Panc1 (cell line): ENCODE measurements around the gene GRID1.

Experiments
- CTCF ChIP-seq: fragments of 450-650 bp; IDR thresholded peaks from 2 replicates; pipeline ENCODE4 v1.5.1; 2017; ENCODE audit warnings: mild to moderate bottlenecking
- POLR2AphosphoS5 ChIP-seq: IDR thresholded peaks from 2 replicates; pipeline ENCODE4 v1.6.1; 2012; ENCODE audit warnings: mild to moderate bottlenecking, low read depth, low read length, moderate library complexity
- REST ChIP-seq, 2 experiments: IDR thresholded peaks; 2 replicates each; pipeline ENCODE4 v1.6.1; 2011 to 2012; ENCODE audit warnings: low read depth in 2 of 2, control low read depth in 1 of 2, low read length in 1 of 2, mild to moderate bottlenecking in 1 of 2, moderate library complexity in 1 of 2; ENCODE audit not compliant: insufficient read depth in 1 of 2
- TCF7L2 ChIP-seq: IDR thresholded peaks from 2 replicates; pipeline ENCODE4 v1.6.1; 2011; ENCODE audit warnings: mild to moderate bottlenecking, low read depth, low read length, inconsistent platforms

- no peak for TF ChIP-seq CTCF
- no peak for TF ChIP-seq POLR2AphosphoS5
- TF ChIP-seq REST (IDR thresholded peaks at IDR 0.05; ENCODE audit: insufficient read depth in 1 of 2, low read depth in 2 of 2, low read length in 1 of 2) = no peak
- no peak for TF ChIP-seq TCF7L2
These were observed 65.4 kb downstream of the GRID1 start for GRCh38 chr10:86300931-86301830.
